GM20000 (cell line): ENCODE measurements around the gene MCM8.

Experiments used
- DNase-seq: peaks from one replicate; pipeline ENCODE4 v3.0.0; 2012; ENCODE audit warnings: low spot score
- TF ChIP-seq, protein P1 (sequence below): IDR thresholded peaks from 2 replicates; pipeline ENCODE4 v1.5.1; 2012; ENCODE audit warnings: mild to moderate bottlenecking, control low read depth; ENCODE audit errors: extremely low read depth, missing control alignments

The MCM8 gene

DNA sequence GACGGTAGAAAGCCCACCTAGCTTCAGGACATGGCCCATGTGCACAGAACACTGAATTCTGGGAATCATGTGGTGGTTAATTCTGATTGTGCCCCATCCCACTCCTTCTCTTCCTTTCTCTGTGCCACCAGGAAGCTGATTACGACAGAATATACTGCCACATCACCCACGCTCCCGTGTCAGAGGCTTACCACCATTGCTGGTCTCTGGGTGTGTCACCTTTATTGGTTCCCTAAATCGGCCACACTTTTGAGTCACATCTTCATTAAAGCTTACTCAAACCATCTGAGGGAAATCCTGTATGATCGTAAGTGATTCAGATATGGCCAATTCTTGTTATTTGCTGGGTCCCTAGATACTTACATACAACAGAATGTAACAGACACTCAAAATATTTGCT is 3.2 kb upstream of the MCM8 start:
- TF ChIP-seq, protein P1, sequence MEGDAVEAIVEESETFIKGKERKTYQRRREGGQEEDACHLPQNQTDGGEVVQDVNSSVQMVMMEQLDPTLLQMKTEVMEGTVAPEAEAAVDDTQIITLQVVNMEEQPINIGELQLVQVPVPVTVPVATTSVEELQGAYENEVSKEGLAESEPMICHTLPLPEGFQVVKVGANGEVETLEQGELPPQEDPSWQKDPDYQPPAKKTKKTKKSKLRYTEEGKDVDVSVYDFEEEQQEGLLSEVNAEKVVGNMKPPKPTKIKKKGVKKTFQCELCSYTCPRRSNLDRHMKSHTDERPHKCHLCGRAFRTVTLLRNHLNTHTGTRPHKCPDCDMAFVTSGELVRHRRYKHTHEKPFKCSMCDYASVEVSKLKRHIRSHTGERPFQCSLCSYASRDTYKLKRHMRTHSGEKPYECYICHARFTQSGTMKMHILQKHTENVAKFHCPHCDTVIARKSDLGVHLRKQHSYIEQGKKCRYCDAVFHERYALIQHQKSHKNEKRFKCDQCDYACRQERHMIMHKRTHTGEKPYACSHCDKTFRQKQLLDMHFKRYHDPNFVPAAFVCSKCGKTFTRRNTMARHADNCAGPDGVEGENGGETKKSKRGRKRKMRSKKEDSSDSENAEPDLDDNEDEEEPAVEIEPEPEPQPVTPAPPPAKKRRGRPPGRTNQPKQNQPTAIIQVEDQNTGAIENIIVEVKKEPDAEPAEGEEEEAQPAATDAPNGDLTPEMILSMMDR = no peak
- DNase-seq = no peak

DNA sequence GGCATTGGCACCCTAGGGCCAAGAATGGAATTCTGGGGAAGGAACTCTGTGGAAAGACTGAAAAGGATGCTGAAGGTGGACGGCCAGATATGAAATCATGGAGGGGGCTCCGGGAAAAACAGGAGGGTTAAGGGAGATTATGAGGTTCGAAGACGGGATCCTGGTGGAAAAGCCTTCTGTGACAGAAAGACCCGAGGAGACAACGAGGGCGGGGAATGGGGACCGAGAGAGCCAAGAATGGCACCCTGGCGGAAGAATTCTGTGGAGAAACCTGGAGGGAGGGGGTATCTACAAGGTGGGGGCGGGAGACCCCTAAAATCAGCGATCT is 545 bp upstream of the MCM8 start:
- no peak for DNase-seq
- TF ChIP-seq, protein P1 = no peak

DNA sequence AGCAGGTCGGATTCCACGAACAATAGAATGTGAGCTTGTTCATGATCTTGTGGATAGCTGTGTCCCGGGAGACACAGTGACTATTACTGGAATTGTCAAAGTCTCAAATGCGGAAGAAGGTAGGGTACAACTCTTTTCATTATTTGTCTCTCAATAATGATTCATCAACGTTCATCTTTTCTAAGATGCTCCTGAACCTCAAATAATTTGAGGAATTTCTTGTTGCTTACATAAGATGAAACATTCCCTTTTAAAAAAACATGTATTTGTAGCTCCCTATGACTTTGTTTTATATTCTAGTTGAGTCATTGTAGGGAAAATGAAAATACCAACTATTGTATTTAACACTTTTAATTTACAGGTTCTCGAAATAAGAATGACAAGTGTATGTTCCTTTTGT is 17.0 kb downstream of the MCM8 start:
- DNase-seq = no peak
- TF ChIP-seq, protein P1 = no peak

DNA sequence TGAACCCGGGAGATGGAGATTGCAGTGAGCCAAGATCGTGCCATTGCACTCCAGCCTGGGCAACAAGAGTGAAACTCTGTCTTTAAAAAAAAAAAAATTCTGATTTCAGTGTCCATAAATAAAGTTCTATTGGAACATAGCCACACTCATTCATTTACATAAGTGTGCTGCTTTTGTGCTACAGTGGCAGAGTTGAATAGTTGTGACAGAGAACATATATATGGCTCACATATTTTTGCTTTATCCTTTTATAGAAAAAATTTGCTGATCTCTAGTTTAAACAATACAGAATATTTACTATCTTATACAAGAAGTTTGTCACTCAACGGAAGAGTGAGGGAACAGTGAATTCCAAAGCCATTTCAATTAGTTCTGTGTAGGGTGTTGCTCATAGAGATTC is 18.0 kb downstream of the MCM8 start:
- DNase-seq = no peak
- TF ChIP-seq, protein P1 = no peak

DNA sequence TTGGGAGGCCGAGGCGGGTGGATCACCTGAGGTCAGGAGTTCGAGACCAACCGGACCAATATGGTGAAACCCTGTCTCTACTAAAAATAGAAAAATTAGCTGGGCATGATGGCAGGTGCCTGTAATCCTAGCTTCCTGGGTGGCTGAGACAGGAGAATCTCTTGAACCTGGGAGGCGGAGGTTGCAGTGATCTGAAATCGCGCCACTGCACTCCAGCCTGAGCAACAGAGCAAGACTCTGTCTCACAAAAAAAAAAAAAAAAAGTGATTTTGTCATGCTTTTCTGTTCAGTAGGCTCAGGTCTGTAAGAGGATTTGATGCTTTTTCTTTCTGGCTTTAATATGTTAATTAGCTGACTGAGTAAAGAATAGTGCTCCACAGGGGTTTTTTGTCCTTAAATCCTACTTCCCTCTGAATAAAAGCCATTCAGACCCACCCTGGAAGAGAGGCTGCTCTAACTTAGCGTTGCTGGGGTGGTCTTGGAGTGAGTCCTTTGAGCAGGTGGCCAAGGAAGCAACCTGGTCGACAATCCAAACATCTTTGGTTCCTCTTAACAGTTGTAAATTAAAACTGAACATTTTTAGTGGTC is 19.0 kb downstream of the MCM8 start:
- DNase-seq = no peak
- TF ChIP-seq, protein P1 = no peak

DNA sequence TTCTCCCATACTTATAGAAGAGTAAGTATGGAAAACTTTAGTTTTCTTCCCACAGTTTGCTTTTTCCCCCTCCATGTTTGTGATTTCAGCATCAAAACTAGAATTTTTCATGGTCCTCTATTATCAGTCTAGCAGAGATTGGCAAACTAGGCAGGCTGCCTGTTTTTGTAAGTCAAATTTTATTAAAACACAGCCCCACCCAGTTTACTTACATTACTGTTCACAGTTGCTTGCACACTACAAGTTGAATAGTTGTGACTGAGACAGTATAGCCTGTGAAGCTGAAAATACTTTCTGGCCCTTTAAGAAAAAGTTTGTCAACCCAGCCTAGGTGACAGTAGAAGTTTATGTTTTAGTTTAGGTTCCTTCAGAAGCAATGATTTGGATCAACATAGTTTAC is 19.5 kb downstream of the MCM8 start:
- DNase-seq = no peak
- TF ChIP-seq, protein P1 = no peak

DNA sequence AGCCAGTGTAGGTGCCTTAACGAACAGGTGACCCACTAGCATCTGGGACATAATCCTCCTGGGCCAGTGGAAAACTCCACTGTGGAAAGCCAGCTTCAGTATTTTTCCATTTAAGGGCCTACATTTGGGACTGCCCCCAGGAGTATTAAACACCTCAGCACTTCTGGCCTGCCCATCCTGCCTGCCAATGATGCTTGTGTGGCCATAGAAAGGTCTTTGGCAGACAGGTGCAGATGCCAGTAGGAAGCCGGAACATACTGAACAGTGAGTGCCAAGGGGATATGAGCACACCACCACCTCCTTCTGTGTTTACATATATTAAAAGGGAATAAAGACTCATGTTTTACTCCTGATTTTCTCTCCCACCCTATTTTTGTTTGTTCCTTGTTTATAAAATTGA is 19.9 kb downstream of the MCM8 start:
- TF ChIP-seq, protein P1 = no peak
- no peak for DNase-seq
